ENCODE measurements around the gene KRTAP1-3.
"Not testable (repeated sequence)": the region's sequence is repeated elsewhere in the genome, so short reads cannot be mapped to it uniquely, and the experiment has no call there.

Gene KRTAP1-3, protein sequence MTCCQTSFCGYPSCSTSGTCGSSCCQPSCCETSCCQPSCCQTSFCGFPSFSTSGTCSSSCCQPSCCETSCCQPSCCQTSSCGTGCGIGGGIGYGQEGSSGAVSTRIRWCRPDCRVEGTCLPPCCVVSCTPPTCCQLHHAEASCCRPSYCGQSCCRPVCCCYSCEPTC

DNA sequence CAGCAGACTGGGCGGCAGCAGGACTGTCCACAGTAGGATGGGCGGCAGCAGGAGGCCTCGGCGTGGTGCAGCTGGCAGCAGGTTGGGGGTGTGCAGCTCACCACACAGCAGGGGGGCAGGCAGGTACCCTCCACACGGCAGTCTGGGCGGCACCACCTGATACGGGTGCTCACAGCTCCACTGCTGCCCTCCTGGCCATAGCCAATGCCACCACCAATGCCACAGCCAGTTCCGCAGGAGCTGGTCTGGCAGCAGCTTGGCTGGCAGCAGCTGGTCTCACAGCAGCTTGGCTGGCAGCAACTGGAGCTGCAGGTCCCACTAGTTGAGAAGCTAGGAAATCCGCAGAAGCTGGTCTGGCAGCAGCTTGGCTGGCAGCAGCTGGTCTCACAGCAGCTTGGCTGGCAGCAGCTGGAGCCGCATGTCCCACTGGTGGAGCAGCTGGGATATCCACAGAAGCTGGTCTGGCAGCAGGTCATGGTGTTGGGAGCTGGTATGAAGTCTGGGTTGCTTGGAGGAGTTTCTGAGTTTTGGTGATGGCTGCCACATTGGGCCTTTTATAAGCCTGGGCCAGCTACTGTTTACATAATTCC, at the start of gene KRTAP1-3:
Gene KRTAP1-3 (minus strand): TSS at position 529 of the 590 bp plus-strand sequence. CDS start 53 bp downstream, at position 476.
- not testable (repeated sequence) for DNase-seq

DNA sequence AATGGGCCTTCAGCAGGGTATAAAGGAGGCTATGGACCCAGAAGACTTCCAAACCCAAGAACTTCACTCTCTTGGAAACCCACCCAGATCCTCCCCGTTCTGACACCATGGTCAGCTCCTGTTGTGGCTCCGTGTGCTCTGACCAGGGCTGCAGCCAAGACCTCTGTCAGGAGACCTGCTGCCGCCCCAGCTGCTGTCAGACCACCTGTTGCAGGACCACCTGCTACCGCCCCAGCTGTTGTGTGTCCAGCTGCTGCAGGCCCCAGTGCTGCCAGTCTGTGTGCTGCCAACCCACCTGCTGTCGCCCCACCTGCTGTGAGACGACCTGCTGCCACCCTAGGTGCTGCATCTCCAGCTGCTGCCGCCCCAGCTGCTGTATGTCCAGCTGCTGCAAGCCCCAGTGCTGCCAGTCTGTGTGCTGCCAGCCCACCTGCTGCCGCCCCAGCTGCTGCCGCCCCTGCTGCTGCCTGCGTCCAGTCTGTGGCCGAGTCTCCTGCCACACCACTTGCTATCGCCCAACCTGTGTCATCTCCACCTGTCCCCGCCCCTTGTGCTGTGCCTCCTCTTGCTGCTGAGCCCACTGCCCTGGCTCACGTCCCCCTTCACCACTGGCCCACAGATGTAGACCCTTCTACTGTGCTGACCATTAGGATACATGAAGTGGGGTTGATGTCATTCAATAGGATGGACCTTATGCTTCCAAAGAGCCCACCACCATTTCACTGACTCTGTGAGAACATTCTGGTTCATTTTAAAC, 49.6 kb upstream of the KRTAP1-3 start, which contains the start of gene KRTAP4-7:
Gene KRTAP4-7 (plus strand): TSS at position 51 of the 757 bp plus-strand sequence. CDS start 57 bp downstream, at position 108.
- DNase-seq = not testable (repeated sequence)

DNA sequence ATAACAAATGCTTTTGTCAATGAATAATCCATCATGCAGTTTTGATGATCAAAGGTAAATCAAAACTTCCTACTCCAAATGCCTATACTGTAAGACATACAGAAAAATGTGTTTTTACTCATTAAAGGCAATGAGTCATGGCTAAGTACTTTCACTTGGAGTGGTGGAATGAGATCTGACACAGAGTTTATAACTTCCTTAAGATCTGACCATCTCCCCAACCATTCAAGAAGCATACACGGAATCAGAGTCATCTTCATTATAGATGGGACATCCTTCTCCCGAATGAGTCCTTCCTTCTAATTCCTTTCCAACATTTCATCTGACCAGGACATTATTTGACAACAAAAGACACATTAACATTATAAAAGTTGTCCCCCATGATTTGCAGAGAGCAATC, 48.8 kb upstream of the KRTAP1-3 start:
- not testable (repeated sequence) for DNase-seq

DNA sequence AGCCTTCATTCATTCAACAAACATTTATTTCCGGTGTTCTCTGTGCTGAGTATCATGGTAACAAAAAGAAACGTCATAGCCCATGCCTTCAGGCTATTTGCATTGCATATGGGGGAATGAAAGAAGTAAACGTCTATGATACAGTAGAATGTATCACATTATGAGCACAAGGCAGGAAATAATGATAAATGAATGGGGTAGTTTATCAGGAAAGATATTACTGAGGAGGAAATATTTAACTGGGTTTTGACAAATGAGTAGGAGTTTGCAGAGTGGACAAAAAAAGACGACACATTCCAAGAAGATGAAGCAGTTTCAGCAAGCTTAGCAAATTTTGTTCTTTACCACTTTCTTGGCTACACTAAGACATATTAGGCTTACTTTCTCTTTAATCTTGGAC, 48.0 kb upstream of the KRTAP1-3 start:
- no peak for DNase-seq

DNA sequence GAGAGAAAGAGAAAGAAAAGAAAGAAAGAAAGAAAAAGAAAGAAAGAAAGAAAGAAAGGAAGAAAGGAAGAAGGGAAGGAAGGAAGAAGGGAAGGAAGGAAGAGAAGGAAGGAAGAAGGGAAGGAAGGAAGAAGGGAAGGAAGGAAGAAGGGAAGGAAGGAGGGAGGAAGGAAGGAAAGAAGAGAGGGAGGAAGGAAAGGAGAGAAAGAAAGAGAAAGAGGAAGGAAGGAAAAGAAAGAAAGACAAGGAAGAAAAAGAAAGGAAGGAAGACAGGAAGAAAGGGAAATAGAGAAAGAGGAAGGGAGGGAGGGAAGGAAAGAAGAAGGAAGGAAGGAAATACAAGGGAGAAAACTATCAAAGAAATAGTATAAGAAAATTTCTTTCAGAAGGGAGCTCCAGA, 42.1 kb upstream of the KRTAP1-3 start:
- DNase-seq = no peak

DNA sequence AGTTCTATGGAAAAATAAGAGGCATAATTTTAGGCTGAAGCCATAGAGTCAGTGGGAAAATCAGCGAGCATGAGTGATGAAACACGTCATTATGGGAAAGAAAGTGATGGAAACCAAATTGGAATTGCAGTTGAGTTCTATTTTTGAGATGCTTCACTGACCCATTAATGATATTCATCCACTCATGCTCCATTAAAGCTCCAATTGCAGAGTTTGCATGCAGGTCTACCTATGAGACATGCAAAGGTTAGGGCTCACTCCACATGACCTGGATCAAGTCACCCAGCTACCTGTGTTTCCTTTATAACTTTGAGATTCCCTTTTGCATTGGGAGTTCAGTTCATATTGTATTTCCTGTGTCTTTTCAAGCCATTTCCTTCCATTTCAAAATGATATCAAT, 39.0 kb upstream of the KRTAP1-3 start:
- no peak for DNase-seq

DNA sequence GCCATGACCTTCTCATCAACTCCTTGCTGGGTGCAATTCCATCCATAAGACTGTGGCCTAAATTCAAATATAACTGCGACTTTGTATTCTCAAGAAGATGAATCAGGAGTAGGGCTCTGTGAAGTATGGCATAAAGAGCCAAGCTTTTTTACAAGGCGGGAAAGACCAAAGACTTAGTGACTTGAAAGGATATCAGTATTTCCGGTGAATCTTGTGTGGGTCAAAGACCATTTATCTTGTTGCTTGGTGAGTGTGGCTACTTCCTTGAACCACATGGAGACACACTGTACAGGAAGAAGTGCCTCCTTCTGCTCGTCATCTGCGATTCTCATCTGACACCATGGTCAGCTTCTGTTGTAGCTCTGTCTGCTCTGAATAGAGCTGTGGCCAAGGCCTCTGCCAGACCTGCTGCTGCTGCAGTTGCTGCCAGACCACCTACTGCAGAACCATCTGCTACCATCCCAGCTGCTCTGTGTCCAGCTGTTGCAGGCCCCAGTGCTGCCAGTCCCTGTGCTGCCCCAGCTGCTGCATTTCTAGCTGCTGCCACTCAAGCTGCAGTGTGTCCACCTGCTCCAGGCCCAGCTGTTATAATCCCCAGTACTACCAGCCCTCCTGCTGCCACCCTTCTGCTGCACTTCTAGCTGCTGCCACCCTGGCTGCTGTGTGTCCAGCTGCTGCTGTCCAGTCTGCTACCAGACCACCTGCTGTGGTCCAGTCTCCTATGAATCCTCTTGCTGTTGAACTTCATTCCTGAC, 37.1 kb upstream of the KRTAP1-3 start:
- DNase-seq = peak in 1 of 2 experiments; percentile 6

DNA sequence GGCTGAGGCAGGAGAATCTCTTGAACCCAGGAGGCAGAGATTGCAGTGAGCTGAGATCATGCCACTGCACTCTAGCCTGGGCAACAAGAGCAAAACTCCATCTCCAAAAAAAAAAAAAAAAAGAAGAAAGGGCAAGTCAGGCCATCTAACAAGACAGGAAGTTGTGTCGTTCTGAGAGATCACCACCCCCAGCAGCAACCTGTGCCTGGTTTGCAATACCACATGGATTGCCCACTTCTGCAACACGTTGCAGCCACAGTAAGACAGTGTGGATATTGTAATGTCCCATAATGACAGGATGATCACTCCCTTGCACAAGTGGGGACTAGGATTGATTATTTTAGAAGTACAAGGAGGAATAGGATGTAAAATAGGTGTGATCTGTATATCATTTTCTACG, 34.4 kb upstream of the KRTAP1-3 start:
- DNase-seq = no peak

DNA sequence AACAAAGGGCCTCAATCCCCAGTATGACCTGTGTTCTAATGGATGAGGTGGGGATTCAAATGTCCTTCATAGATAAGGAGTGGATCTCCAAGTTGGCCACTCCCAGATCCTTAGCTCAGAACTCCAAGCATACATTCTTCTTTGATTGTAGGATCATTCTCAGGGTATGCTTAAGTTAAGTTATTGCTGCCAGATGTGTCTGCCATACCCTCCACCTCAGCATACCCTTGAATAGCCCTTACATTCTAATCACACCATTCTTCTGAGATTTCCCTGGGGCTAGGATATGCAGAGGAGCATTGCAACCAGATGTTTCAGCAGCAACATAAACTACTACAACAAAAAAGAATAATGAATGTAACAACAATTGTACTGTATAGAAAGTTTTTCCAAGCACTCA, 32.6 kb upstream of the KRTAP1-3 start:
- no peak for DNase-seq

DNA sequence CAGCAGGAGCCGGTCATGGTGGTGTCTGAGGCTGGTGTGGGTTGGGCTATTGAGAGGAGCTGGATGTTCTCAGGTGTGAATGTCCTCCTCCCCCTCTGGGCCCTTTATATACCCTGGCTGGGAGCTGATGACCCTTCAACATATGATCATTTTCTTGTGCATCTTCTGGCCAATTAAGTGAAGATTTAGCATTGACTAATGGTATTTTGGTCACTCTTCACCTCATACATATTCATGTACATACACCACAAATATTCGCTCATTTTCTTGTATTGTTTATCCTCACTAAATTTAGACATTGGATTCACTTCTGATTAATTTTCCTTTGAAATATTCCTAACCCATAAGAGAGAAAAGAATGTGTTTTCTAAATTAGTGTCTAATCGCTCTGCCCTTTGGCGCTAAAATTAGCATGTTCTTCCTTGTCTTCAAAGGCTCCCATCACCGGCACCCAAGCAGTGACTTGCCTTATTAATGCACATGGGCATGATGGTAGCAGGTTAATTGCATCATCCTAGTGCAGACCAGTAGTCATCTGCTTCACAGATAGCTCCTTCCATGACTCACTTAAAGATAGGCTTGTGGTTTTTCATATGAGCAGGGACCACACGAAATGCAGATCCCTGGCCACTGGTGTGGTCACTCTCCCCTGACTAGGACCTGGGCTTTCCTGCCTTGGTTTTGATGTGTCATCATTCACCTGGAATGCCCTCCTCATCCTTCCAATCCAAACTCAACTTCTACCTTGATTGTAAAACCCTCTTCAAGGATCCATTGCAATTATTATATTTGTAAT, 31.4 kb upstream of the KRTAP1-3 start, which contains the start of gene KRTAP2-4:
Gene KRTAP2-4 (minus strand): TSS at position 51 of the 796 bp plus-strand sequence. CDS start 34 bp downstream, at position 17.
- DNase-seq = no peak

DNA sequence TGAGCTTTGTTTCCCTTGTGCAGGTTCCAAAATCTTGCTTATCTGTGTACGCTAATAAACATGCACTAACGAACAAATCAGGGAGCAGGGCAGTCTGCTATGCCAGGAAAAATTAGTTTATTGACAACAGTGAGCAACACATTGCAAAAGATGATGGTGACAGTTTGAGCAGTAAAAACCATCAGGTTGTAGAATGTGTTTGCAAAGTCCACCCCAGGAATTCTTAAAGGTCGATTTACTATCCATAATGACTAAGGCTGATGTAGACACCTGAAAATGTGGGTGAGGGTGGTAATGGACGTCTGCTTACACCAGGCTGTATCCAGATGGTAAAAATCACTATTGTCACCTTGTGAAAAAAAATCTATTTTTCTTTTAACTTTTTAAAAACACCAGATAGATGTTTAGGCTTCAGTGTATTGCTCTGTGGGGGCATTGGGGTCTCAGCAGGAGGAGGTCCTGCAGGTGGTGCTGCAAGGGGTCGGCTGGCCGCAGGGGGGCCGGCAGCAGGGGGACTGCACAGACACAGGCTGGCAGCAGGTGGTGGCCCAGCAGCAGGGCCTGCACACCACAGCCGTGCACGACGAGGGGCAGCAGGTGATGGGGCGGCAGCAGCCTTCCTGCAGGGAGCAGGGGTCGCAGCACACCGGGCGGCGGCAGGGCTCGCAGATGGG, 30.5 kb upstream of the KRTAP1-3 start:
- not testable (repeated sequence) for DNase-seq

DNA sequence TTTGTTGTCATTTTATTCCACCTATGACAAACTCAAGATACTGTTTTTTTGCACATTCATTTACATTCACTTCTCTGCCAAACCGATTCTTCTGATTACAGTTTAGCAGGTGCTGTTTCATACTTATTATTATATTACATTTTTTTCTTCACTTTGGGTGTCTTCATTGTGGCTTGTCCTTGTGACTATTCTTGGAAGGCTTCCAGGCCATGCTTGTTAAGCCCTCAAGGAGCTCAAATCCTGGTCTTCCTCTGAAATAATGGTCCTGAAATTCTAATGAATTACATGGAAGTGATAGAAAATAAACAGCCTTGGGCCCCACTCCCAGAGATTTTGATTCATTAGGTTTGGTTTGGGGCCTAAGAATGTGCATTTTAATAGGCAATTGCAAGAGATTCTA, 29.6 kb upstream of the KRTAP1-3 start:
- DNase-seq = no peak

DNA sequence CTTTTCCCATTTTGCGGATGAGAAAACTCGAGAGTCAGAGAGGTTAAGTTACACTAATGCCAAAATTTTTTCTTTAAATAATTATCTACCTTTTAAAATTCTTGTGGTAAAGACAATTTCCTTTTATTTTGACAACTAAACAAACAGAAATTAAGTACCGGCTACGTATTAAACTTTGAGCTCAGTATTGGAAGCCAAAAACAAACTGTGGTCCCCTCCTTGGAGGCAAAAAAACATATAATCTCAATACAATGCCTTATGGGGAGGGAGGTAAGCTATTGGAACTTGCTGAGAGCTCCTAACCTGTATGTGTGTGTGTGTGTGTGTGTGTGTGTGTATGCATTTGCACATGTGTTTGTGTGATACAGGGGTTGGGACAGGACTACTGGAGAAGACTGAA, 28.8 kb upstream of the KRTAP1-3 start:
- no peak for DNase-seq

DNA sequence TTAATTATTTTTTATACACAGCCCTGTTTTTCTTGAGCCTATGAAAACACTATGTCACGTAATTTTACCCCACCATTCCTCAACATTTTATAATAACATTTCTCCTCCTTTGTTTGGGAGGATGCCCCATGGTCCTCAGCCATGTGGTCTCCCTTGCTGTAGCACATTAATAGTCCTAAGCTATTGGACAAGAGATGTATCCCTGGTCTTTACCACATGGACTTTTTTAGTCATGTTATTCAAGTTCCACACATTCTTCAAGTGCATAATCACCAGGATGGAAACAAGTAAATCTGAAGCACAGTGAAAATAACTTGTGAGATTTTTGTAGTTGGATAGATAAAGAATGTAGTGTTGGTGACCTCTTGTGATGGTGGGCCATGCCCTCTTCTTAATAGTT, 27.3 kb upstream of the KRTAP1-3 start:
- DNase-seq = no peak

DNA sequence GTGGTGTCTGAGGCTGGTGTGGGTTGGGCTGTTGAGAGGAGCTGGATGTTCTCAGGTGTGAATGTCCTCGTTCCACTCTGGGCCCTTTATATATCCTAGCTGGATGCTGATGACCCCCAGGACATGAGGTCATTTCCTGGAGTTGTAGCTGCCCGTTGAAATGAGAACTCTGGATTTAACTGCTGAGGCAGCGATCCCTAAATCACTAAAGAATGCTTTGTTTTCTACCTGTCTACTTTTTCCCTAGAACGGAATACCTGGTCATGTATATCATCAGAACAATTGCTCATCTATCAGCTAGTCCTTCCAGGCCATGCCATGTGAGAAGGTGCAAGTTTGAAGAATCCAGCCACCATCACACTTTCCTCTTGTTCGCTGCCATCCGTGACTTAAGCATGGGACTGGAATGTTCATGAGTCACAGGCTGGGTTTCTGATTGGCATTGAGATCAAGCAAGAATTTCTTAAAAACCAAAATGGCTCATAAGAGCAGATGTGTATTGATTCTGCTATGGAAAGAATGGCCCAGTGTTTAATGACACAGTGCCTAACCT, 25.5 kb upstream of the KRTAP1-3 start, which contains the start of gene KRTAP2-3:
Gene KRTAP2-3 (minus strand): TSS at position 63 of the 553 bp plus-strand sequence. CDS start 64 bp downstream, outside the sequence.
- DNase-seq = no peak

DNA sequence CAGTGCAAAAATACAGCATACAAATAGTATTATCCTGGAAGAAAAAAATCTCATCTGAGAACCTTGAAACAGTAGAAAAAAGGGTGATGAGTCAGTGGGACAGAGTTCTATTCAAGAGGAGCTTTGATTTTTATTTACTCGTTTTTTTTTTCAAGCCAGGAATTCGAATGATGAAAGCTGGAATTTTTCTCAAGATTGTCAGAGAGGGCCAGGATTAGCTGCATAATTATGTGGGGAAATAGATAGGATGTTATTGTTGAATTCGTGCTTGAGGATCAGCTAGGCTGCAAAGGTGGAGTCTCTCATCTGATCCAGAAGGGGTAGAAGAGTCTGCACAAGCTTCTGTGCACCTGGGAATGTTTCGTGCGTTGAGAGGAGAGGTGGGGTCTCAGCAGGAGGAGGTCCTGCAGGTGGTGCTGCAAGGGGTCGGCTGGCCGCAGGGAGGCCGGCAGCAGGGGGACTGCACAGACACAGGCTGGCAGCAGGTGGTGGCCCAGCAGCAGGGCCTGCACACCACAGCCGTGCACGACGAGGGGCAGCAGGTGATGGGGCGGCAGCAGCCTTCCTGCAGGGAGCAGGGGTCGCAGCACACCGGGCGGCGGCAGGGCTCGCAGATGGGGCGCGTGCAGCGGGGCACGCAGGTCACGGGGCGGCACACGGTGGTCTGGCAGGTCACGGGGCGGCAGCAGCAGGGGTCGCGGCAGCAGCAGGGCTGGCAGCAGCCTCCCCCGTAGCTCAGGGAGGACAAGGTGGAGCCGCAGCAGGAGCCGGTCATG, 24.8 kb upstream of the KRTAP1-3 start:
- not testable (repeated sequence) for DNase-seq

DNA sequence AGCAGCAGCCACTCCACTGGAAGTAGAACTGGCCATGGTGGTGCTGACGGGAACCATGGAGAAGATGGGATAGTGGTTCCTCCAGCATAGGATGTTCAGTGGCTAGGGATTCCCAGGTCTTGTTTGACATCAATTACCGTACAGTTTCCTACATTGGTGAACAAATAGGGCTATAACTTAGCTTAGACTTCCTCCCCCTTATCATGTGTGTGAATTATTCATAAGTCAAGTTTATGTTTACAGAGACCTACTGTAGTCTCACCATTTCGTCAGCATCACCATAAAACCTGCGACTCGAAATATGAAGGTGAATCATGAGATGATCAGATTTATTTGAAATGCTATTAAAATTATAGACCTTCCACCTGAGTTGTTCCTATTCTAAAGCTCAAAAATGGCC, 24.1 kb upstream of the KRTAP1-3 start:
- DNase-seq = no peak

DNA sequence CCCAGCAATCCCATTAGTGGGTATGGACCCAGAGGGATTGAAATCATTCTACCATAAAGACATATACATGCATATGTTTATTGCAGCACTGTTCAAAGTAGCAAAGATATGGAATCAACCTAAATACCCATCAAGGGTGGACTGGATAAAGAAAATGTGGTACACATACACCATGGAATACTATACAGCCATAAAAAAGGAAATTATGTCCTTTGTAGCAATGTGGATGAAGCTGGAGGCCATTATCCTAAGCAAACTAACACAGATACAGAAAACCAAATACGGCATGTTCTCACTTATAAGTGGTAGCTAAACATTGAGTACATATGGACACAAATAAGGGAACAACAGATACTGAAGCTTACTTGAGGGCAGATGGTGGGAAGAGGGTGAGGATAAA, 22.9 kb upstream of the KRTAP1-3 start:
- DNase-seq = no peak

DNA sequence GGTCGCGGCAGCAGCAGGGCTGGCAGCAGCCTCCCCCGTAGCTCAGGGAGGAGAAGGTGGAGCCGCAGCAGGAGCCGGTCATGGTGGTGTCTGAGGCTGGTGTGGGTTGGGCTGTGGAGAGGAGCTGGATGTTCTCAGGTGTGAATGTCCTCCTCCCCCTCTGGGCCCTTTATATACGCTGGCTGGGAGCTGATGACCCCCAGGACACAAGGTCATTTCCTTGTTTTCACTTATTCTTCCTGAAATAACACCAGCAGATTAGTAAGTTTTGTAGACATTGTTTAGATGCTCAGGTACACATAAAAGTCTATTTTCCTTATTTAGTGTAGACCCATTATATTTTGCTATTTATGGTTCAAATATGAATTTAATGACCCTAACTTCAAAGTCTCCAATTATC, 20.5 kb upstream of the KRTAP1-3 start, which contains the start of gene KRTAP2-2:
Gene KRTAP2-2 (minus strand): TSS at position 101 of the 400 bp plus-strand sequence. CDS start 19 bp downstream, at position 82.
- not testable (repeated sequence) for DNase-seq

DNA sequence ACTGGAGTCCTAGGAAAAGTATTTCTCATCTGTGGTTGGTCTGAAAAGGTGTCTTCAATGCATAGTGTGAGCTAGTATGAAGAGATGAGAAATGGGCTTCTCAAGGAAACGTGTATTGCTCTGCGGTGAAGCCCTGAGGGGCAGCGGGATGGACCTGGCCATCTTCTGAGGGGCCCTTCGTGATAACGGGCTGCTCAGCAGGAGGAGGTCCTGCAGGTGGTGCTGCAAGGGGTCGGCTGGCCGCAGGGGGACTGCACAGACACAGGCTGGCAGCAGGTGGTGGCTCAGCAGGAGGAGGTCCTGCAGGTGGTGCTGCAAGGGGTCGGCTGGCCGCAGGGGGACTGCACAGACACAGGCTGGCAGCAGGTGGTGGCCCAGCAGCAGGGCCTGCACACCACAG, 19.9 kb upstream of the KRTAP1-3 start:
- DNase-seq = not testable (repeated sequence)

All from NCI-H446 (cell line).